Measurements from ENCODE around the gene SH2B2.
"Not testable (repeated sequence)": the region's sequence is repeated elsewhere in the genome, so short reads cannot be mapped to it uniquely, and the experiment has no call there.

The SH2B2 gene

DNA sequence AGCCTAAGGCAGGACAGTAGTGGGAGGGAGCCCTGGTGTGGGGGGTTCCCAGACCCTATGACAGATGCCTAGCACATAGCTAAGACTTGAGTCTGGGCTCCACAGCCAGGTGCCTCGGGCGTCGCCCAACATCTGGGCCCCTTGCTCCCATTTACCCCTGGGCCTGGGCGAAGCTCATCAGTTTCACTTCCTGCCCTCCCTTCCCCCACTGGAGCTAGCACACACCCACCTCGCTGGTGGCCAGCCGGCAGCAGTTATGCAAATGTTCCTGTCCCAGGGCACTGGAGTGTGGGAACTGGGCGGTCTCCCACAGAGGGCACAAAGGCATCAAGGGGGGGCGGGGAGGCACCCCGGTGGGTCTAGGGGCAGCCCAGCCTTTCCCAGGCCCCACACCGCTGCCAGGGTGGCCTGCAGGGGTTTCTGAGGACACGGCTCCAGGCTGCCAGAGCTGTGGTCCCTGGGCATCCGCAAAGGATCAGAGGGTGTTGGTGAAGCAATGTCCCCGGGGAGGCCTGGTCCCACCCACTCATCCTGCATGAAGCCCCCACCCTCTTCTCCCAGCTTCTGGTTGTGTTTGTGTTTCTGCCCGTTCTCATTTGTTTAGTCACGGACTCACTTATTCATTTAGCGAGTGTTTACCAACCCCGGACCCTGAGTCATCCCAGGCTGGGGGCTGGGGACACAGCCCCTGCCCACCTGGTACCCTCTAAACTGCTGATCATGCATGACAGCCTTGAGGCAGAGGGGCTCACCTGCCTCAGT, 20.4 kb downstream of the SH2B2 start:
- peak; percentile 15 for DNase-seq

DNA sequence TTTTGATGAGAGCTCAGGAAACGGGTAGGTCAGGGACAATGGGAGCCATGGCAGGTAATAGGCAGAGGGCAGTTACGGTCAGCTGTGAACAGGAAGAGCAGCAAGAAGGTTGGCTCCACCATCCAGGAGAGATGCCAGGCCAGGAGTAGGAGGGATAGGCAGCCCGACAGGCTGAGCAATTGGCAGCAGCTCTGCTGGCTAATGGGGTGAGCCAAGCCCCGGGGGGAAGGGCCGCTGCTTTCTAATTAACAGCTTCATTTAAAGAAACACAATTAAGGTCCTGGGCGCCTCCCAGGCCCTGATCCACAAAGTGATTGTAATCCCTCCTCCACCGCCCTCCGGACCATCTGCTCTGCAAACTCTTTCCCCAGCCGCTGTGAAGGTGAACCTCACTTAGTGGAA, 23.7 kb downstream of the SH2B2 start:
- no peak for DNase-seq

DNA sequence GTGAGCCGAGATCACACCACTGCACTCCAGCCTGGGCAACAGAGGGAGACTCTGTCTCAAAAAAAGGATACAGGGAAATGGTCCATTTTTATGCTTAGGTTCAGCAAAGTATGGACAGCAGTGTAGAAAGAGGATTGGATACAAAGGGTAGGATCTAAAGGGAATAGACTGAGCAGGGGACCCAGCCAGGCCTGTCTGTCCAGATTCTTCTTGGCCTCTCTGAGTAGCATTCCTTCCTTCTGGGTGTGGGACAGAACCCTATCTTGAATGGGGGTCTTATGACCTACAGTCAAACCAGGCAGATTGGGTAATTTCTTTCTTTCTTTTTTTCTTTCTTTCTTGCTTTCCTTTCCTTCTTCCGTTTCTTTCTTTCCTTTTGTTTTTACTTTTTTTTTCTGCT, 25.6 kb downstream of the SH2B2 start:
- no peak for DNase-seq

DNA sequence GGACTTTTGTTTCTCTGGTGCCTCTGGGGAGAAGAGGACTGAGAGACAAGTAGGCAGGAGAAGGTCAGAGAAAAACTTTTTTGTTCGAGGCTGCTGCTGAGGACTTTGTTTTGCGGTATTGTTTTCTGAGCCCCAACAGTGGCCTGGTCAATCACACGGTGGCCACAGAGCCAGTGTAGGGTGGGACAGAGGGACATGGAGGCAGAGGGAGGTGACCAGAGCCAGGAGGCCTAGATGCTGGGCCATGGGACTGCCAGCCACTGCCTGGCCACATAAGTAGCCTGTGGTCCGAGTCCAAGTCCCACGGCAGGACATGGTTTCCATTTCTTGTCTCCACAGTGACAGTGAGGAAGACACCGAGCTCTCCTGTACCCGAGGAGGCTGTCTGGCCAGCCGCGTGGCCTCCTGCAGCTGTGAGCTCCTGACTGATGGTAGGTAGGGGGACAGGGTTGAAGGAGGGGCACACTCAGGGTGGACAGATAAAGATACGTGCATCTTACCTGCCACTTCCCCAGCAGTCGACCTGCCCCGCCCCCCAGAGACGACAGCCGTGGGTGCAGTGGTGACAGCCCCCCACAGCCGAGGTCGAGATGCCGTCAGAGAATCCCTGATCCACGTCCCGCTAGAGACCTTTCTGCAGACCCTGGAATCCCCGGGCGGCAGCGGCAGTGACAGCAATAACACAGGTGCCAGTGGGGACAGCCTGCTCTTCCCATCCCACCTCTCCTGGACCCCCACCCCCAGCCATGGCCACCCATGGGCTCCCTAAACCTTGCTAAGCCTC, 27.5 kb downstream of the SH2B2 start:
- no peak for DNase-seq

DNA sequence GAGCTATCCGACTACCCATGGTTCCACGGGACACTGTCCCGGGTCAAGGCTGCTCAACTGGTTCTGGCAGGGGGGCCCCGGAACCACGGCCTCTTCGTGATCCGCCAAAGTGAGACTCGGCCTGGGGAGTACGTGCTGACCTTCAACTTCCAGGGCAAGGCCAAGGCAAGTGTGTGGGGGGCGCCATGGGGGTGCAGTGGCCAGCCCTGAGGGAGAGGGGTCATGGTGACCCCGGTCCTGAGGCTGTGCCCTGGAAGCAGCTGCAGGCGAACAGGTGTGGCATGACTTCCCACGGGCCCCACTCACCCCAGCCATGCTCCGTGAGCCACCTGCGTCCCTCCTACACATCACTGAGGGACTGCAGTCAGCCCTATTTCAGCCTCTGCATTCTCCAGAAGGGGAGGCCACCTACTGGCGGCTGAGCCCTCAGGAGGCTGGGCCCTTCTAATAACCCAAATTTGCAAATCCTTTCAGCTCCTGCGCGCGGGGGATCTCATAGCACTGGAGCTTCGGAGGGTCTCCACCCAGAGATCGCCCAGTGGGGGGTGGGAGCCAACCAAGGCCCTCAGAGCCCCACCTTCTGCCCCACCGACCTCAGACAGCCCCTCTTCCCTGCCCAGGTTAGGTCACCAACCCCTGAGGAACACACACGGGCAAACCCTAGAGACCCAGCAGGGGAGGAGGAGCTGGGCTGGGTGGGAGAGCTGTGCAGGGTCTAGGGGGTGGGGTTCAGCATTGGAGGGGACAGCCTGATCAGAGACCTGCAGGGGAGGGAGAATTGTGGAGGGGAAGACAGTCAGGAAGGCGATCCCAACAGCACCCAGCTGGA, 30.8 kb downstream of the SH2B2 start:
- no peak for DNase-seq

DNA sequence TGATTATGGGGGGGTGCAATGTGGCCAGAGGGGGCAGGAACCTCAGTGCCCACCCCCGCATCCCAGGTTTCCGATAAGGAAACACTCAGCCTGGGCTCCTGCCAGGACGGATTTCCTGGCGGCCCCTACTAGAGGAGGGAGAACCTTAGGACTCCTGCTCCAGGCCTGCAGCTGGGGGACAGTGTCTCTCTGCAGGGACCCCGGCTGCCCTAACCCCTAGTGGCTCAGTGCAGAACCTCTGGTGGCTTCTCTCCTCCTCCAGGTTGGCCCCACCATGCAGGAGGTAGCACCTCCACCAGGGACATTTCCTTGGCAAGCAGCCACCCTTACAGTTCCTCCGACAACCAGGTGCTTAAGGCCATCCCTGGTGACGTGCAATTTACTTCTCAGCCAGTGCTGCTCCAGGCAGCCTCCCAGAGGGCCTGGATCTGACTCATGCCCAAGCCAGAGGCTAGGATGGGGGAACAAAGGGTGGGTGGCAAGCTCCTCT, 31.9 kb downstream of the SH2B2 start:
- no peak for DNase-seq

DNA sequence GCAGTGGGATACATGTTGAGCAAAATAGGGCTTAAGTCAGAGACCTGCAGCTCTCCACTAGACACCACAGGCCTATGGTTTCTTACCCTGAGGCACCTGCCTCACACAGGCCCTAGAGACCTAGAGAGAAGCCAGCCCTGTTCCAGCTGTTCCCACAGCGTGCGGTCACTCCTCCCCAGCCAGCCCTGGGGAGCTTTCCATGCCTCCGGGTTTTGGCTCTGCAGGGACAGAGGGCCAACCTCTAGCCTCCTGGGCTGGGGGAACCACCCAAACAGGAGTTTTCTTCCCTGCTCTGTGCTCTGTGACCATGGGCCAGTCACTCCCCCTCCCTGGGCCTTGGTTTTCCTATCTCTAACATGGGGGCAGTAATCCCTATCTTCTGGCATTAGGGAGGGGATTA, 33.0 kb downstream of the SH2B2 start:
- no peak for DNase-seq

DNA sequence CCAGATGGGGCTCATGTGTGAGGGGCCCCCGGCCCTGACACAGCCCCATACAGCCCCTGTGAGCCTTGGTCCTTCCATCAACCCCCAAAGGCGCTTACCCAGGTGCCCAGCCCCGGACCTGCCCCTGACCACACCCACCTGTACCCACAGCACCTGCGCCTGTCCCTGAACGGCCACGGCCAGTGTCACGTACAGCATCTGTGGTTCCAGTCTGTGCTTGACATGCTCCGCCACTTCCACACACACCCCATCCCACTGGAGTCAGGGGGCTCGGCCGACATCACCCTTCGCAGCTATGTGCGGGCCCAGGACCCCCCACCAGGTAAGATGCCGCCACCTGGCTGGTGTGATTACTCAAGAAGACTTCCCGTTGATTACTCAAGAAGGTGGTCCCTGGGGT, 33.5 kb downstream of the SH2B2 start:
- DNase-seq, result no peak

DNA sequence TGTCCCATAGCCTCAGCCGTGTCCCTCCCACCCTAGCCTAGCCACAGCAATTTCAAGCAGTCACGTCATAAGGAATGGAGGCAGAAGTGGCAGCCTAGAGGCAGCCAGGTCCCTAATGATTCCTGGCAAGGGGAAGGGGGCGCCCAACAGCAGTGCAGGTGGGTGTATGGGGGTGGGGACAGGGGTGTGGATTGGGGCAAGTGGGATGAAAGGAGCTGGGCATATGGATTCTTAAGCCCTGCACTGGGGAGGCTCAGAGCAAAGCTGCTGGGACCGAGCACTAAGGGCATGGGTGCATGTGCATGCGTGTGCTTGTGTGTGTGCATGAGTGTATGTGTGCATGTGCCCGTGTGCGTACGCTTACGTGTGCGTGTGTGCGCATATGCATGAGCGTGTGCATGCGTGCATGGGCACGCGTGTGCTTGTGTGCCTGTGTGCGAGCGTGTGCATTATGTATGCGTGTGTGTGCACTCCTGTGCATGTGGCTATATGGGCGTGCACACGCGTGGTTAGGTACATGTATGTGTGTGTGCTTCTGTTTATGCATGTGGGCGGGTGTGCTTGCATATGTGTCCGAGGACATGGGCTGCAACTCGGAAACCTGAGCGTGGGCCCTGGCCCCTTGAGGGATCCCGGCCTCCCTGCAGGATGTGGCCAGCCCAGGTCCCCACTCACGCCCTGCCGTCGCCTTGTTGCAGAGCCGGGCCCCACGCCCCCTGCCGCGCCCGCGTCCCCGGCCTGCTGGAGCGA, 34.1 kb downstream of the SH2B2 start:
- DNase-seq, result no peak

DNA sequence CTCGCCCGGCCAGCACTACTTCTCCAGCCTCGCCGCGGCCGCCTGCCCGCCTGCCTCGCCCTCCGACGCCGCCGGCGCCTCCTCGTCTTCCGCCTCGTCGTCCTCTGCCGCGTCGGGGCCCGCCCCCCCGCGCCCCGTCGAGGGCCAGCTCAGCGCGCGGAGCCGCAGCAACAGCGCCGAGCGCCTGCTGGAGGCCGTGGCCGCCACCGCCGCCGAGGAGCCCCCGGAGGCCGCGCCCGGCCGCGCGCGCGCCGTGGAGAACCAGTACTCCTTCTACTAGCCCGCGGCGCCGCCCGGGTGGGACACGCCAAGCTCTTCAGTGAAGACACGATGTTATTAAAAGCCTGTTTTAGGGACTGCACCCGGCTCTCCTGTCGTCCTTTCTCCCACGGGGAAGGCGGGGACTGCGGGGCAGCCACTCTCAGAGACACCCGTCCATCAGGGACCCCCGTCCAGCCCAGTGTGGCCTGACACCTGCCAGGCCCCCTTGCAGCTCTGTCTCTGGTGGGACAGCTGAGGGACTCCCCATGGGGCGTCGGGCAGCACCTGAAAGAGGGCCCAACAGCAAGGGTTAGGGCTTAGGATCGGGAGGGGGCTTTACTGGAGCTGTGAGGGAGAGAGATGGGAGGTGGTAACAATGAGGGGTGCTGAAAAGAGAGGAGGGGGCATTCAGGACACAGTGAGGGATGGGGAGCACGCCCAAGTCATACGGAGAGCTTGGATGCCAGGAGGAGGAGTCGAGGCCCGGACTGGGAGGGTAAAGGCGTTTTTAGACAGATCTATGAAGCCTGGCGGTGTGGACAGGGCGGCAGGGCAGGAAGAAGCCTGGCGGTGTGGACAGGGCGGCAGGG, 34.9 kb downstream of the SH2B2 start:
- DNase-seq, result no peak

DNA sequence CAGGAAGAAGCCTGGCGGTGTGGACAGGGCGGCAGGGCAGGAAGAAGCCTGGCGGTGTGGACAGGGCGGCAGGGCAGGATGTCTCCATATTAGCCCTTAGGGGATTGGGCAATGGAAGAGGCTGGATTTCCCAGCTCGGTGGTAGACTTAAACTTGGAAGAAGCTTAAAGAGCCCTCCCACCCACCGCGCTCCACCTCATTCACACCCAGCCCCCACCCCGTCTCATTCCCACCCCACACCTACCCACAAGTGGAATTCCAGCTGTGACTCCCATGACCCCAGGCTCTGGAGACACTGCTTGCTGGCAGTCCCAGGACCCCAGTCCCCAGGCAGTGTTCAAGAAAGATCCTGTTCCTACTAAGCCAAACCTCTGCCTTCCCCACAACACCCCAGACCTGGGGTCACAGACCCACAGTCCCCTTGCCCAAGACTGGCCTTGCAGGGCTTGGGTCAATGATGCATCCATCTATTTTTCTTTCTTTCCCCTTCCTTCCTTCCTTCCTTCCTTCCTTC, 35.6 kb downstream of the SH2B2 start:
- DNase-seq, result no peak

DNA sequence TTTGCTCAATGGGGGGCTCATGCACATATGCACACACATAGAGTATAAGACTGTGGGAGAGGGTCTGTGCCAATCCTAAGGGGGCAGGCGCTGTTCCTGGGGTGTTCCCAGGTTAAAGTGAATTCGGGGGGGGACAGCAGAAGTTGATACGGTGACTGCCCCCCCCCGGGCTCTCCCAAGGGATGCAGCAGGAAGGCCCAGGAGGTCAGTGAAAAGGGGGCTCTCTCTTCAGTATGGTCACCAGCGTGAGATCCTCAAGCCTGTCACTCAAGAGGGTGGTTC, 37.2 kb downstream of the SH2B2 start:
- no peak for DNase-seq

DNA sequence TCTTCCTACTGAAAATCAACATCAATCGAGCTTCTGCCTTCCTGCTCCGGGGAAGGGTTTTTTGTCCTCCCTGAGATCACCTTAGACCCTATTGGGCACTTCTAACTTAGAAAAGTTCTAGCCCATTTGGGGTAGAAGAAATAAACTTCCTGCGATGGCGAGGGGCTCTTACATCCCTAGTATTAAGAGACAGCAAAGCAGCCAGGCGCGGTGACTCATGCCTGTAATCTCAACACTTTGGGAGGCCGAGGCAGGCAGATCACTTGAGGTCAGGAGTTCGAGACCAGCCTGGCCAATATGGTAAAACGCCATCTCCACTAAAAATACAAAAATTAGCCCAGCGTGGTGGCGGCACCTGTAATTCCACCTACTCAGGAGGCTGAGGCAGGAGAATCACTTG, 38.4 kb downstream of the SH2B2 start:
- not testable (repeated sequence) for DNase-seq

DNA sequence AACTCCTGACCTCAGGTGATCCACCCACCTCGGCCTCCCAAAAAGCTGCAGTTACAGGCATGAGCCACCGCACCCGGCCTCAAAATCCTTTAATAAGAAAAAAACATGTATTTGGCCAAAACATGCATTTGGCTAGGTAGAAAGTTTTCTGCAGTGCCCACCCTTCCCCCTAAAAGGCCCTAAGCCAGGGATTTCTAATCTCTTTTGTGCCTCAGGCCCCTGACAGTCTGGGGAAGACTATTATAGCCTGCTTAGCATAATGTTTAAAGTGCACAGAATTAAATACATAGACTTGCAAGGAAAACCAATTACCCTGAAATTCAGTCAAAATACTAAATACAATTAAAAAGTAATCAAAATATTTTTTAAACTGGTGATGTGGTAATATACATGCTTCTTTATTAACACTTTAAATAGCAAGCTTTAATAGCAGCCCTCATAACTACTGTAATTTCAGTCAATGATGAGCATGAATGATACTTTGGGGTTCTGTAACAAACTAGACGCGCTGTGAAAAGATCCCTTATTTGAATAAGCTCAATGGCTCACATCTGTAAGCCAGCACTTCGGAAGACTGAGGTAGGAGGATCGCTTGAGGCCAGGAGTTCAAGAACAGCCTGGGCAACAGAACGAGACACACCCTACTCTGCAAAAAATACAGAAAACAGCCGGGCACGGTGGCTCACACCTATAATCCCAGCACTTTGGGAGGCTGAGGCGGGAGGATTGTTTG, 39.7 kb downstream of the SH2B2 start:
- no peak for DNase-seq

DNA sequence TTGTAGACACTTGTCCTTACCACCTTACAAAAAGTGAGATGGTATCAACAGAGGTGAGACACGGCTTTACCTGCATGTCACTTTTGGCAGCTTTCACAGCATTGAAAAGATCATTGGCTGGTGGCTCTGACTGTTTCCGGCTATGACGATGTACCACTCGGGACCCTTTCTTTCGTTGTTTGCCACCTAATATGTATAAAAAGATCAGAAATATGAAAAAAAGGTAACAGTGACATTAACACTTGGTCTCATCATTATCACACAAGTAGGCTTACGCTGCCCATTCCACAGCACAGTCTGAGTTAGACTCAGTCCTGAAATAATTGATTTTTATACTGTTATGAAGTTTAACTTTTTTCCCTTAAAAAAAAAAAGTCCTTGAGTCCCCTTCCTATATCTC, 40.5 kb downstream of the SH2B2 start:
- not testable (repeated sequence) for DNase-seq

DNA sequence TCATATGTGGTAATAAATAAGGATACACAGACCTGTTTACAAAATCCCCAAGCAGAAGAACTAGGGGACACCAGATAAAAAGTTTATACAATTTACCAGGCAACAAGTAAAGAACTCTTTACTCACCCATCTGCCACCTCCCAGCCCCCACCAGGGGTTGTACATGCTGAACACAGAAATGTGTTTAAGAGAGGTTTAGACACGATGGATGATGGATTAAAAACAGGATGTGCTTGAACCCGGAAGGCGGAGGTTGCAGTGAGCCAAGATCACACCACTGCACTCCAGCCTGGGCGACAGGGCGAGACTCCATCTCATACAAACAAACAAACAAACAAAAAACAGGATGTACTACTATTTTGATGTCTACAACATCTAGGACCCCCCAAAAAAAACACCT, 42.2 kb downstream of the SH2B2 start:
- not testable (repeated sequence) for DNase-seq

DNA sequence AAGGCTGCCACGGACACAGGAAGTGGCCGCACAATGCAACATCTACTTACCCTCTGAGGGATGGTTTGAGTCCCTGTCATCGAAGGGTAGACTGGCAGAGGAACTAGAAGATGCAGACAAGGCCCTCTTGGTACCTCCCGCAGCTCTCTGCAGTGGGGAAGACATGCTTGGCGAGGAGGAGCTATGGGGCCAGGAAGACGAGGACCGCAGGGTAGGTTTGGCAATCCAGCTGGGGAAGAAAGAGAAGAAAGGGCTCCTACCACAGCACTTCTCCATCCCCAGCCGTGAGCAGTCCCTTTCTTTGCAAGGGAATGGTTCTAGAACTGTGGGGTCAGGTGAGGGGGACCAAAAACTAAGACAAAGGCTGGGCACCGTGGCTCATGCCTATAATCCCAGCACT, 42.7 kb downstream of the SH2B2 start:
- not testable (repeated sequence) for DNase-seq

DNA sequence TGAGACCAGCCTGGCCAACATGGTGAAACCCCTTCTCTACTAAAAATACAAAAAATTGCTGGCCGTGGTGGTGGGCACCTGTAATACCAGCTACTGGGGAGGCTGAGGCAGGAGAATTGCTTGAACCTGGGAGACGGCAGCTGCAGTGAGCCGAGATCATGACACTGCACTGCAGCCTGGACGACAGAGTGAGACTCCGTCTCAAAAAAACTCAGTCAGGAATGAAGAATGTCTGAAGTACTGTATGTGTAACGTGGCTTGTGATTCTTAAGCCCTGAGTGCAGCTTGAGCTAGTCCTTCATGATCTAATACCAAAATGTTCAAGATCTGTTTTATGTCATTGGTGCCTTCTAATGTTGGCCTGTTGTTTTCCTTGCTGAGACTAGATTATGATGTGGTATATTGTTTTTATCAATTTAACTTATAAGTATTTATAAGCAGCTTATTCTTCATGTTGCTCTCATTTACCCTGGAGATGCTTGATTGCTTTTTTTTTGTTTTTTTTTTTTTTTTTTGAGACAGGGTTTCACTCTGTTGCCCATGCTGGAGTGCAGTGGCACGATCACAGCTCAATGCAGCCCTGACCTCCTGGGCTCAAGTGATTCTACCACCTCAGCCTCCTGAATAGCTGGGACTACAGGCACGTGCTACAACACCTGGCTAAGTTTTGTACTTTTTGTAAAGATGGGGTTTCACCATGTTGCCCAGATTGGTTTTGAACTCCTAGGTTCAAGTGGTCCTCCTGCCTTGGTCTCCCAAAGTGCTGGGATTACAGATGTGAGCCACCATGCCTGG, 44.2 kb downstream of the SH2B2 start:
- DNase-seq, result not testable (repeated sequence)

DNA sequence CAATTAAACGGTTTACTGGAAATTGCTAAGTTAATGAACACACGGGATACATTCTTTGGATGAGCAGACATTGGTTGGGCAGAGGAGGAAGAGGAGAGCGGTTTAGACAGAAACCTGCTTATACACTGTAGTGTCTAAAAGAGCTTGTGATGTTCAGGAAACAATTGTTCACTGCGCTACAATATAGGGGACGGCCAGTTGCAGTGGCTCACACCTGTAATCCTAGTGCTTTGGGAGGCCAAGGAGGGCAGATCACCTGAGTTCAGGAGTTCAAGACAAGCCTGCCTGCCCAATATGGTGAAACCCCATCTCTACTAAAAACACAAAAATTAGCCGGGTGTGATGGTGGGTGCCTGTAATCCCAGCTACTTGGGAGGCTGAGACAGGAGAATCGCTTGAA, 48.9 kb downstream of the SH2B2 start:
- DNase-seq, result not testable (repeated sequence)

DNA sequence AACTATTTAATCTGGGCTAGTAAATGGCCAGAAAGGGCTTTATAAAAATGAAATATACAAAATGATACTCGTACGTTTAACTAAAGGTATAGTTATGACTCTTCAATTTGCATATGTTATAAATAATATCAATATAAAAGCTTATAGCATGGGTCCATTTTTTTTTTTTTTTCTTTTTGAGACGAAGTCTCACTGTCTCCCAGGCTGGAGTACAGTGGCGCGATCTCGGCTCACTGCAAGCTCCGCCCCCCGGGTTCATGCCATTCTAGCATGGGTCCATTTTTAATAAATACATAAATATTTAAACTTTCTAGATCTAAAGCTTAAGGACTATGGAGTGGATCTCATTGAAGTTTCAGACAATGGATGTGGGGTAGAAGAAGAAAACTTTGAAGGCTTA, 50.3 kb downstream of the SH2B2 start:
- DNase-seq, result not testable (repeated sequence)

All from CD4-positive, alpha-beta T cell treated with Interleukin-17A for 4 hours (primary cell).